GM18909 (cell line): ENCODE results near the gene FGF1.

ENCODE experiments used
- ATAC-seq: cut with Tn5 transposase; IDR thresholded peaks from one replicate; pipeline ENCODE4 v1.9.1; 2021; ENCODE audit warnings: mild to moderate bottlenecking; ENCODE audit not compliant: unreplicated experiment, poor library complexity

Gene FGF1

GRCh38 chr5:142617416-142618129 lies 68.3 kb downstream of the FGF1 start:
- no peak for ATAC-seq

- no peak for ATAC-seq
Measured at GRCh38 chr5:142615948-142616347, 69.9 kb downstream of the FGF1 start.

- ATAC-seq = no peak
Measured at GRCh38 chr5:142614054-142614453, 71.8 kb downstream of the FGF1 start.

GRCh38 chr5:142613271-142613671 lies 72.6 kb downstream of the FGF1 start:
- no peak for ATAC-seq

- ATAC-seq = no peak
Measured at GRCh38 chr5:142612494-142613270, 73.2 kb downstream of the FGF1 start.

DNA sequence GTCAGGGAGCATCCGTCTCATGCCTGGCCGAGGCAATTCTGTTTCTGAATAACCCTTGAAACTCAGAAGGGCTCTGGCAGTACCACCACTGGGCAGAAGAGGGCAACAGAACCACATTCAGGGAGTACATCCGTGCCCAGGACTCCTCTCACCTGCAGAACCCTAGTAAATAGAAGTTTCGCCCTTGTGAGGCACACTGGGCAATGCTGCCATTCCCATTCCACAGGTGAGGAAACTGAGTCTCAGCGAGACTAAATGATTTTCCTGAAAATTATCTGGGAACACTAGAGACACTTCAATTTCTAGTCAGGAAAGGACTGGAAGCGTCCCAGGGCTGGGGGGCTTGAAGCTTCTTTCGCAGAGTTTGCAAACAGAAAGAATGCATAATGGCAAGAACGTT lies 74.7 kb downstream of the FGF1 start:
- ATAC-seq = peak; percentile 90

GRCh38 chr5:142610176-142611001 lies 75.5 kb downstream of the FGF1 start:
- ATAC-seq = no peak

DNA sequence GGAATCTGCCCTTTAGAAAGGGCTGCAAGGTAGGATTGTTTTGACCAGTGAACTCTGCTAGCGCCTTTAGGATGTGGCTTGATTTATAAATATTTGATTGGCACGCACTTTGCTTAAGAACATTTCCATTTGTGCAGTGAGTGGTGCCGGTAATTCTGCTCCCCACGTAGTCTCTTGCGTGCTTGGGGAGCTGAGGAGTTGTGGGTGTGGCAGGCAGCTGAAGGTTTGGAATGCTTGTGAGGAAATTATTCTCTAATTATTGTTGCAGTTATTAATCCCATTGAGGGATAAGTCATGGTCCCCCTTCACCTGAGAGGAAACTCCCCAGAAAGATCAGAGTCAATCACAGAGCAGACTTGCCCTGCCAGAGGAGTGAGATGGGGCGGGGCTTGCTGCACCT lies 76.7 kb downstream of the FGF1 start:
- ATAC-seq = no peak

DNA sequence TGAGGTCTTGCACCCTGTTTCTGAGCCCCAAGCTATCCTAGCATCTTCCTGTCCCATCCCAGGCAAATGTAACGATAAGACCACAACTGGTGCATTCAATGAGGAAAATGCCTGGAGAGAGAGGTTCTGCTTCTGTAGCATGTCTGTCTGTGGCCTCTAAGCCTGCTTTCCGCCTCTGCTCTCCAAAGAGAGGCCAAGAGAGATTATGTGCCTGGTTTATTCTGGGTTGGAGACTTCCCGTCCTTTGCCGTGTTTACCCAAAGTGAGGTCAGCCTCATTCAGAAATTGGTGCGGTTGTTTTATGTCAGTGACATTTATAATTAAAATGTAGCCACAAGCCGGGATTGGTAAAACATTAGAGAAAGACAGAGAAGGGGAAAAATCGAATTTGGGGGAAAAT lies 77.8 kb downstream of the FGF1 start:
- ATAC-seq = no peak

- no peak for ATAC-seq
Measured at GRCh38 chr5:142605611-142606010, 80.3 kb downstream of the FGF1 start.

GRCh38 chr5:142602720-142603245 lies 83.1 kb downstream of the FGF1 start:
- no peak for ATAC-seq

GRCh38 chr5:142601432-142601831 lies 84.5 kb downstream of the FGF1 start:
- no peak for ATAC-seq

- ATAC-seq = no peak
Measured at GRCh38 chr5:142600611-142601358, 85.1 kb downstream of the FGF1 start.

DNA sequence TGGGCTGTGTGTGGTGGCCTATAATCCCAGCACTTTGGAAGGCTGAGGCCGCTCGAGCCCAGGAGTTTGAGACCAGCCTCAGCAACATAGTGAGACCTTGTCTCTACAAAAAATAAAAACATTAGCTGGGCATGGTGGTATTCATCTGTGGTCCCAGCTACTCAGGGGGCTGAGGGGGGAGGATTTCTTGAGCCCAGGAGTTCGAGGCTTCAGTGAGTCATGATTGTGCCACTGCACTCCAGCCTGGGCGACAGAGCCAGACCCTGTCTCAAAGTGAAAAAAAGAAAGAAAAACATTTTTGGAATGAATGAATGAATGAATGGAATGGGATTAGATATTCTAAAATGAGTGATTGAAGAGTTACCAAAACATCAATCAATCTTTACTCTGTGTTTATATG lies 85.8 kb downstream of the FGF1 start:
- ATAC-seq = no peak

GRCh38 chr5:142598338-142598700 lies 87.6 kb downstream of the FGF1 start:
- no peak for ATAC-seq

DNA sequence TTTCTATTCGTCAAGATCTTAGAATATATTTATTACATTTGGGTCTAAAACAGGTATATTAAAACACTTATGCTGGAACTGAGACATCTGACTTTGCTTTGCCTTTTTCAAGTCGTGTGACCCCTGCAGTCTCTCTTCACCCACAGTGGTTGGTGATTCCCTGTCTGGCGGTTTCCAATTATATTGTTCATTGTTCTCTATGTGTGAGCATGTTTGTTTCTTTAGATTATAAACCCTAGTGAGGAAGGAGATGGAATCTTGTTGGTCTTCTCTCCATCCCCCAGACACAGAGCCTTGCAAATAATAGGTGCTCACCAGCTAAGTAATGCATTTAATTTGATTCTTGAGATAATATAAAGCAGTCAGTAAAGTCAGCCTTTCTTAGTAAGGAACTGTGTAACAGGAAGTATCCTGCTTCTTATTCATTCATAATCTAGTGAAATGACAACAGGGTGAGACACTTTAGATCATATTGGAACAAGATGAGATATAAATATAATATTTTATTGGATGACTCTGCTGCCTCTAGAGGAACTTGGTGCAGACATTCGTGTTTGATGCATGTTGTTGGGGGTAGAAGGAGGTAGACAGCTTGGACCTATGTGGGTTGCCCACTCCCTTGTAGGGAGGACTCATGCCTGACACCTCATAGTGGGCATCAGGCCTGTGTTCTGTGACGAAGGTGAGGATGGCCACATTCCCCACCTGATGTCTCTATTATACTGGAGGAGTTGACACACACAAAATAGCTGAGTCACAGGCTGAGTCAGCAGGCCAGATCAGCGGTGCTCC lies 88.1 kb downstream of the FGF1 start:
- no peak for ATAC-seq

DNA sequence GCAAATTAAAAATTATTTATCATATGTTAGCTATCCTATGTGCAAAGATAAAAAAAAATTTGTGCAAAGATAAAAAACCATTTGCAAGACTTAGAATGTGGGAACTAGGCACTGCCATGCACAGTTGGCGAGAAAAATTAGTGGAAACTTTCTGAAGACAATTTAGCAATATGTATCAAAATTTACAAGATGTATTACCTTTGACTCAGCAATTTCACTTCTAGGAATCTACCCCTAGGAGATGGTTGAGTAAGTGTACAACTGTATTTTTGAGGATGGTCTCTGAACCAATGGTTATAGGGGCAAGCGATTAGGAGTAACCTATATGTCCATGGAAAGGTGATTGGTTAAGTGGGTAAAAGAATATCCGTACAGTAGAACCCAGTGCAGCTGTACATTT lies 88.9 kb downstream of the FGF1 start:
- no peak for ATAC-seq

DNA sequence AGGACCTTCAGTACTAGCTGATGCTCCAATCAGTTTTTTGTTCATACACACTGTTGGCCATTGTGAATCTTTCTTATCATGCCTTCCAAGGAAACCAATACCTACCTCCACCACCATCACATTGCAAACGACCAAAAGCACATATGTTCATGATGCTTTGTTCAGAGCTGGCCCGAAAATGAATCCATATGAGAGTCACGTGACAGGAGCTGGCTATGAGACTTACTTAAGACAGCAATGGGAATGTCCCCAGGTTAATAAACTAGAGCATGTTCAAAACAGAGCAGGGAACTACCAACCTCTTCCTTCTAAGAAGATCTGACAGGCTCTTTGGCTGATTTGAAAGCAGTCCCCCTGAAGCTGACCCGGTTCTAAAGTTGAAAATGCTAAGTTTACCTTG lies 93.5 kb downstream of the FGF1 start:
- ATAC-seq = no peak

DNA sequence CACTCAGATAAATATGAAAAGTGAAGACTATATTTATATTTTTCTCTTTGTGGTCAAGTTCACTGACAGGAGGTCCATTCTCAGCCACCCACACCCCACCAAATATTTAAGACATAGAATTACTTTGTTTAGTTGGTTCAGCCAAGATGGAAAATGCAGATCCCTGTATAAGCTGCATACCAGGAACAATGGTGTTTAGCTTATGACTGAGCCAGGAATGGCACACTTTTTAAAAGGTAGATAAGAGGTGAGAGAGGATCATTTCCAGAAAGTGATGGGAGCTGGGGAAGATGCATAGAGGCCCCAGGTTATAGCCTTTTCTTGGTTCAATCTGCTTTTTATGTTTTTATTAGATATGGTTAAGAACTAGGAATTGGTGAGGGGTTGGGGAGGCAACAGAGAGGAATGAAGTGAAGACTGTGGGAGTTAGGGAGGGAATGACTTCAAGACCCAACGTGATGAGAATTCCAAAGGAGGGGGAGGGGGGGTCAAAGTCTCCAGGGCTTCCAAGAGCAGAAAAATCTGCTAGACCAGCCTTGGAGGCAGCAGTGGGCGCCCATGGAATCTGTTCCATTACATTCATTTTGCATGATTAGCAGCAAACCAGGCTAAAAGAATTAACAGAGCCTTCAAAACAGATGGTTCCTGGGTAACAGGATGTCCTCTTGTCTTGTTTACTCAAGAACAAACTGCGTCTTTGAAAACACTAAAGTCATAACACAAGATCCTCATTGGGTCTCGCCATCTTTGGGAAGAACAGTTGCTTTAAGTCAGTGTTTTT lies 95.2 kb downstream of the FGF1 start:
- no peak for ATAC-seq
